ENCODE results near the gene ITGA4.

The ITGA4 gene

GRCh38 chr2:181459621-181460021 is 2.4 kb downstream of the ITGA4 start:
- DNase-seq: no peak

GRCh38 chr2:181461056-181461997 is 4.1 kb downstream of the ITGA4 start:
- no peak for DNase-seq

GRCh38 chr2:181462033-181462432 is 4.8 kb downstream of the ITGA4 start:
- no peak for DNase-seq

- no peak for DNase-seq
Measured at GRCh38 chr2:181463588-181463987, 6.4 kb downstream of the ITGA4 start.

GRCh38 chr2:181464966-181465365 is 7.8 kb downstream of the ITGA4 start:
- DNase-seq: no peak

- DNase-seq: no peak
Measured at GRCh38 chr2:181465676-181466375, 8.6 kb downstream of the ITGA4 start.

- no peak for DNase-seq
Measured at GRCh38 chr2:181466661-181467576, 9.7 kb downstream of the ITGA4 start.

GRCh38 chr2:181467966-181468707 is 11.0 kb downstream of the ITGA4 start:
- DNase-seq: no peak

GRCh38 chr2:181468811-181469210 is 11.6 kb downstream of the ITGA4 start:
- DNase-seq: no peak

GRCh38 chr2:181471226-181471625 is 14.0 kb downstream of the ITGA4 start:
- no peak for DNase-seq

GRCh38 chr2:181471783-181472182 is 14.6 kb downstream of the ITGA4 start:
- no peak for DNase-seq

GRCh38 chr2:181472990-181473389 is 15.8 kb downstream of the ITGA4 start:
- DNase-seq: no peak

GRCh38 chr2:181474222-181474881 is 17.2 kb downstream of the ITGA4 start:
- no peak for DNase-seq

- no peak for DNase-seq
Measured at GRCh38 chr2:181483211-181483610, 26.0 kb downstream of the ITGA4 start.

GRCh38 chr2:181483876-181484275 is 26.7 kb downstream of the ITGA4 start:
- DNase-seq: peak; percentile 93

- no peak for DNase-seq
Measured at GRCh38 chr2:181484851-181485637, 27.9 kb downstream of the ITGA4 start.

GRCh38 chr2:181485638-181485946 is 28.4 kb downstream of the ITGA4 start:
- DNase-seq: no peak

- no peak for DNase-seq
Measured at GRCh38 chr2:181499231-181499630, 42.0 kb downstream of the ITGA4 start.

GRCh38 chr2:181500201-181500600 is 43.0 kb downstream of the ITGA4 start:
- DNase-seq: no peak

GRCh38 chr2:181515719-181516118 is 58.5 kb downstream of the ITGA4 start:
- no peak for DNase-seq

GRCh38 chr2:181516992-181517391 is 59.8 kb downstream of the ITGA4 start:
- no peak for DNase-seq

Measured in NCI-H187 treated with DMSO at 0.1 percent for 48 hours (cell line).